Kidney (tissue), 14 donors: ENCODE measurements around the gene PLA2G2D. TPM values are rescaled to one million over a fixed set of nuclear protein-coding genes. Genes with fewer than 3 reads are reported as not detected.

Experiments used
- DNase-seq, 5 donors: peaks; one replicate each; pipeline ENCODE4 v3.0.0-alpha.2; 2013 to 2020
- FAIRE-seq: peaks from 2 replicates; lab custom pipeline; 2012; peaks lifted over from hg19 to GRCh38; lab: Jason Lieb, UNC
- H3K27ac ChIP-seq, 2 donors: one replicate each; pipeline ENCODE4 v1.7.0; 2013; ENCODE audit warnings: low read depth in 2 of 2, low read length in 2 of 2, inconsistent platforms in 1 of 2
- H3K27me3 ChIP-seq: one replicate; pipeline ENCODE4 v1.7.1; 2013; ENCODE audit warnings: low read length, inconsistent platforms; ENCODE audit not compliant: control insufficient read depth, insufficient read depth
- H3K36me3 ChIP-seq, 3 donors: one replicate each; pipeline versions ENCODE4 v1.7.0 to v1.7.1; 2013; ENCODE audit warnings: low read length in 3 of 3, control low read depth in 1 of 3, inconsistent platforms in 1 of 3; ENCODE audit not compliant: insufficient read depth in 3 of 3, control insufficient read depth in 2 of 3
- H3K4me1 ChIP-seq, 3 donors: one replicate each; pipeline versions ENCODE4 v1.7.0 to v1.7.1; 2013; ENCODE audit warnings: low read length in 3 of 3, inconsistent platforms in 1 of 3, low read depth in 1 of 3; ENCODE audit not compliant: control insufficient read depth in 2 of 3, insufficient read depth in 2 of 3
- H3K4me3 ChIP-seq, 3 donors: one replicate each; pipeline versions ENCODE4 v1.7.0 to v1.8.1; 2013; ENCODE audit warnings: low read length in 3 of 3, control low read depth in 1 of 3, inconsistent platforms in 1 of 3
- H3K9ac ChIP-seq, 3 donors: one replicate each; pipeline versions ENCODE4 v1.7.0 to v1.7.1; 2013; ENCODE audit warnings: low read length in 3 of 3, control low read depth in 1 of 3, inconsistent platforms in 1 of 3
- H3K9me3 ChIP-seq, 3 donors: one replicate each; pipeline versions ENCODE4 v1.7.0 to v1.7.1; 2013; ENCODE audit warnings: low read length in 3 of 3, control low read depth in 1 of 3, inconsistent platforms in 1 of 3; ENCODE audit not compliant: control insufficient read depth in 2 of 3, insufficient read depth in 1 of 3
- CTCF ChIP-seq: IDR thresholded peaks from 3 replicates; pipeline ENCODE4 v1.5.1; 2012; ENCODE audit warnings: mild to moderate bottlenecking, moderate library complexity, borderline replicate concordance; ENCODE audit not compliant: insufficient read depth; ENCODE audit errors: extremely low read depth
- intact Hi-C: fragments of 100-400 bp; cut with DNase I; formaldehyde crosslinking; loops from one replicate; pipeline ENCODE4 v1.11.1; 2022
- polyA plus RNA-seq: library from polyadenylated mRNA; stranded (reverse); fragments of 350-450 nt; fragmentation: Illumina TruSeq; extraction: RNeasy Lipid Tissue Mini Kit (QIAGEN cat#74804); gene quantifications from one replicate; pipeline ENCODE4 v1.2.3, GENCODE V29; 2014; ENCODE audit warnings: low read depth, low replicate concordance; ENCODE audit not compliant: insufficient read depth
- total RNA-seq: library from RNA; stranded (reverse); fragmentation: NEBNext Ultra II Directional; extraction: Animal tissue kit (Norgen Biotek cat#: 25700); gene quantifications from one replicate; pipeline ENCODE4 v1.2.1, GENCODE V29; 2021
- donor health status: control.
- donor health status: control.
- donor health status: control.
- donor health status: control.
- donor health status: control.
- donor health status: DM: yes; HTN: yes; CAD: no.
- donor health status: Normal renal cell carcinoma (clear cell type).

PLA2G2D gene
- total and polyA plus RNA-seq, 2 donors from 2014 or later, result 1.1 TPM; not detected in 1

GRCh38 chr1:20160034-20160433 lies 40.7 kb upstream of the PLA2G2D start:
- Histone ChIP-seq H3K27ac (no peak overlapping the region), H3K4me3 (no peak overlapping the region), H3K36me3 (no peaks in the 10 kb centered on the region), H3K9ac (no peak overlapping the region), H3K27me3 (no peaks in the 10 kb centered on the region), H3K4me1 (peaks cover 0 to 2% (median 0%) of the 10 kb centered on the region in 3 donors), H3K9me3 (peaks cover 0 to 21% (median 2%) of the 10 kb centered on the region in 3 donors)
- DNase-seq (peak in 1 of 5 donors; percentile 8), FAIRE-seq (no peak)
- no peak for TF ChIP-seq CTCF
- intact Hi-C loops, result no loop called here

GRCh38 chr1:20158358-20159070 lies 39.2 kb upstream of the PLA2G2D start:
- no peak for TF ChIP-seq CTCF
- no peaks in the 10 kb centered on the region for H3K27me3 ChIP-seq
- no peak for FAIRE-seq
- H3K36me3 ChIP-seq, result no peaks in the 10 kb centered on the region
- H3K9ac ChIP-seq, result no peak overlapping the region
- DNase-seq, result peak in 1 of 5 donors; percentile 13
- no peak overlapping the region for H3K4me3 ChIP-seq
- H3K27ac ChIP-seq, result no peak overlapping the region
- intact Hi-C loops, result no loop called here
- no peaks in the 10 kb centered on the region for H3K4me1 ChIP-seq
- peaks cover 0 to 21% (median 2%) of the 10 kb centered on the region in 3 donors for H3K9me3 ChIP-seq

GRCh38 chr1:20154301-20154831 lies 35.0 kb upstream of the PLA2G2D start:
- H3K9ac ChIP-seq, result no peak overlapping the region
- intact Hi-C loops, result loop anchor here (5.0 kb wide), 1 partner anchor 237 kb away; no protein-coding TSS in a partner anchor
- H3K9me3 ChIP-seq, result peaks cover 0 to 6% (median 0%) of the 10 kb centered on the region in 3 donors
- H3K27ac ChIP-seq, result no peak overlapping the region
- H3K4me3 ChIP-seq, result peak overlapping the region in 2 of 3 donors; percentile 4 to 41
- H3K27me3 ChIP-seq, result no peaks in the 10 kb centered on the region
- no peak for TF ChIP-seq CTCF
- no peak for FAIRE-seq
- H3K36me3 ChIP-seq, result no peaks in the 10 kb centered on the region
- H3K4me1 ChIP-seq, result peaks cover 0 to 4% (median 0%) of the 10 kb centered on the region in 3 donors
- peak in 1 of 5 donors; percentile 57 for DNase-seq
